ACC112 (cell line): Measurements from ENCODE around the gene GRIN2C.
"Not testable (repeated sequence)": the region's sequence is repeated elsewhere in the genome, so short reads cannot be mapped to it uniquely, and the experiment has no call there.

Experiments used
- H2AFZ ChIP-seq: fragments of 200-600 bp; sonication (generic); one replicate; pipeline ENCODE4 v1.6.0; 2017; ENCODE audit warnings: antibody characterized with exemption, low read length; ENCODE audit not compliant: unreplicated experiment
- H3K27ac ChIP-seq: fragments of 200-600 bp; sonication (generic); 2 replicates; pipeline ENCODE4 v1.5.1; 2014; ENCODE audit warnings: low read depth, mild to moderate bottlenecking, antibody characterized with exemption, low read length, moderate library complexity
- H3K27me3 ChIP-seq: fragments of 200-600 bp; sonication (generic); 2 replicates; pipeline ENCODE4 v1.6.1; 2014; ENCODE audit warnings: mild to moderate bottlenecking, antibody characterized with exemption, low read length, moderate library complexity, mixed read lengths; ENCODE audit not compliant: insufficient read depth
- H3K36me3 ChIP-seq: fragments of 200-600 bp; sonication (generic); 2 replicates; pipeline ENCODE4 v1.6.1; 2016; ENCODE audit warnings: mild to moderate bottlenecking, antibody characterized with exemption, low read length, moderate library complexity, mixed read lengths; ENCODE audit not compliant: insufficient read depth
- H3K4me1 ChIP-seq: fragments of 200-600 bp; sonication (generic); one replicate; pipeline ENCODE4 v1.6.1; 2016; ENCODE audit warnings: low read length, mixed read lengths; ENCODE audit not compliant: insufficient read depth, unreplicated experiment, control insufficient read depth
- H3K4me3 ChIP-seq: fragments of 200-600 bp; sonication (generic); 2 replicates; pipeline ENCODE4 v1.5.1; 2014; ENCODE audit warnings: mild to moderate bottlenecking, low read depth, low read length
- H3K79me2 ChIP-seq: fragments of 200-600 bp; sonication (generic); one replicate; pipeline ENCODE4 v1.6.0; 2016; ENCODE audit warnings: low read length; ENCODE audit not compliant: control insufficient read depth, unreplicated experiment, insufficient read depth

Gene GRIN2C

GRCh38 chr17:74871356-74872076 is 11.8 kb upstream of the GRIN2C start:
- H3K4me1 ChIP-seq, result peaks cover 17% of the 10 kb centered on the region
- no peaks in the 10 kb centered on the region for H3K27me3 ChIP-seq
- H3K79me2 ChIP-seq, result no peaks in the 10 kb centered on the region
- H2AFZ ChIP-seq, result no peak overlapping the region
- no peaks in the 10 kb centered on the region for H3K36me3 ChIP-seq
- peak overlapping the region; percentile 84 for H3K4me3 ChIP-seq
- H3K27ac ChIP-seq, result no peak overlapping the region

GRCh38 chr17:74870512-74870911 is 10.8 kb upstream of the GRIN2C start:
- no peaks in the 10 kb centered on the region for H3K36me3 ChIP-seq
- H3K4me3 ChIP-seq, result no peak overlapping the region
- H3K27ac ChIP-seq, result no peak overlapping the region
- peaks cover 12% of the 10 kb centered on the region for H3K4me1 ChIP-seq
- no peak overlapping the region for H2AFZ ChIP-seq
- H3K79me2 ChIP-seq, result no peaks in the 10 kb centered on the region
- H3K27me3 ChIP-seq, result no peaks in the 10 kb centered on the region

DNA sequence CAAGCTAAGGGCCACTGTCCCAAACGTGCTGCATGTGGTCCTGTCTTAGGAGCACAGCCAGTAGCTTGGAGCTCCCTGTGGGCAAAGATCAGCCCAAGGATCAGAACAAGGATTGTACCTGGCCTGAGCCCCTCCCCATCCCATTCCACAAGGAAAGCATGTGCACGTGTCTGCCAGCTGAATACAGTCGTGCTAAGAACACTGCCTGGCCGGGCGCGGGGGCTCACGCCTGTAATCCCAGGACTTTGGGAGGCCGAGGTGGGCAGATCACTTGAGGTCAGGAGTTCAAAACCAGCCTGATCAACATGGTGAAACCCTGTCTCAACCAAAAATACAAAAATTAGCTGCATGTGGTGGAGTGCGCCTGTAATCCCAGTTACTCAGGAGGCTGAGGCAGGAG is 10.3 kb upstream of the GRIN2C start:
- H3K79me2 ChIP-seq, H3K36me3 ChIP-seq, H3K4me3 ChIP-seq, H3K27ac ChIP-seq, H3K4me1 ChIP-seq, H2AFZ ChIP-seq, H3K27me3 ChIP-seq: not testable (repeated sequence)

DNA sequence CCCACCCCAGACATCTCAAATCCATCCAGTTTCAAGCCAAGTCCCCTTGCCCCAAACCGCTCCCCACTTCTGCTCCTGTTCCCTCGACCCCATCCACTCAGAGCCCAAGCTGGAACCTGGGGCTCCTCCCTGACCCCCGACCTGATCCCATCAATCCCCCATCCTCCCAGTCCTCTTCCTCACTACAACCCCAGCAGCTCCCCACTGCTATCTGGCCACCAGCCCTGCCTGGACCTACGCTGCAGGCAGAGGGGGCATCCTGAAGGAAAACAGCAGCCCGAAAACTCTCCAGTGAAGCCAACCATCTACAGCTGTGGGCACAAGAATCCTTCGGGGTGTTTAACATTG is 9.2 kb upstream of the GRIN2C start:
- H3K36me3 ChIP-seq, result no peaks in the 10 kb centered on the region
- no peaks in the 10 kb centered on the region for H3K79me2 ChIP-seq
- no peak overlapping the region for H2AFZ ChIP-seq
- H3K4me3 ChIP-seq, result no peak overlapping the region
- peaks cover 6% of the 10 kb centered on the region for H3K4me1 ChIP-seq
- no peaks in the 10 kb centered on the region for H3K27me3 ChIP-seq
- no peak overlapping the region for H3K27ac ChIP-seq

- Histone ChIP-seq H3K36me3 (no peaks in the 10 kb centered on the region), H3K4me1 (peaks cover 6% of the 10 kb centered on the region), H3K79me2 (no peaks in the 10 kb centered on the region), H3K27ac (no peak overlapping the region), H3K27me3 (no peaks in the 10 kb centered on the region), H2AFZ (no peak overlapping the region), H3K4me3 (no peak overlapping the region)
Measured at GRCh38 chr17:74868251-74868907, 8.7 kb upstream of the GRIN2C start.

DNA sequence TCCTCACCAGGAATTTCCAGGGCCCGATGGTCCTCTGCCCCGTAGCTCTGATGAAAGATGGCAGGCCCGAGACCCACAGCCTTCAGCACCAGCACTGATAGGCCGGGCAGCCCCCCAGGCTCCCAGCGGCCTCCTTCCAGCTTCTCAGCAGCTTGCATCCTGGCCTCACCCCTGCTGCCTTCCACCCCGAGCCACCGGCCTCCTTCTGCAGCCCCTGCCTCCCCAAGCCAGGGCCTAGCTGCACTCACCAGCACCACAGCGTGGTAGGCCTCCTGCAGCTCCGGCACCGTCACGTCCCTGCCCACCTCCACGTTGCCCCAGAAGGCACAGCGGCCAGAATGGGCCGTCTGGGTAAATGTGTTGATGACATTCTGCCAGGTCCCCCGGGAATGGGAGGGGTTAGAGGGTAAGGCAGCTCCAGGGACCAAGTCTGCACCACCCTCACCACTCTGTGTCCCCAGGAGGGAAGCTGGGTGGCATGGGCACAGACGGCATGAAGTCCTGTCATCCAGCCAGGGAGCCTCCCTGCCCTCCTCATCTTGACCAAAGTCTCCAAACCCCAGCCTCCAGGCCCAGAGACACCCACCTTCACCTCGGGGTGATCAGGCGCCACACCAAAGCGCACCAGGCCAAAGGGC is 6.6 kb upstream of the GRIN2C start:
- Histone ChIP-seq H3K79me2 (no peaks in the 10 kb centered on the region), H2AFZ (no peak overlapping the region), H3K4me1 (peaks cover 5% of the 10 kb centered on the region), H3K4me3 (no peak overlapping the region), H3K27ac (no peak overlapping the region), H3K36me3 (no peaks in the 10 kb centered on the region), H3K27me3 (peaks cover 10% of the 10 kb centered on the region)

GRCh38 chr17:74865504-74866197 is 6.0 kb upstream of the GRIN2C start:
- Histone ChIP-seq H3K4me3 (no peak overlapping the region), H3K79me2 (no peaks in the 10 kb centered on the region), H3K36me3 (no peaks in the 10 kb centered on the region), H3K4me1 (peaks cover 5% of the 10 kb centered on the region), H3K27ac (no peak overlapping the region), H3K27me3 (peaks cover 17% of the 10 kb centered on the region), H2AFZ (no peak overlapping the region)

DNA sequence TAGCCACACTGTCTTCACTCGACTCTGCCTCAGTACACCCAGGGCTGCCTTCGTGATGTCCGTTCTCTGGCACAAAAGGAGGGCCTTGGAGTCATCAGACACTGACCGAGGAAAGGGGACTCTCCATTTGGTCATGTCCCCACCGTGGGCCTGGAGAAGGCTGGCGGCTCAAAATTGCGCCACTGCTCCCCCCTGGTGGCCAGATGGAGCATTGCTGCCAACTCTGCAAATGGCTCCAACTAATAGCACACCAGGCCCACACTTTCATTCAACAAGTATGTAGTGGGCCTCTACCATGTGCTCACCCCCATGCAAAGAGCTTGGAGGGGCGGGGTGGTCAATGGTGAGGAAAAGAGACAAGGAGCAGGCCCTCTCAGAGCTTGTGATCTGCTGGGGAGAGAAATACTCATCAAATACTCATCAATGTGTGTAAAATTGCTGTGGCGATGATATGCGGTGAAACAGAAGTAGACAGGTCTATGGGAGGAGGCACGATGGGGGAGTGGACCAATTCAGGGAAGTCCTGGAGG is 5.2 kb upstream of the GRIN2C start:
- no peak overlapping the region for H2AFZ ChIP-seq
- H3K36me3 ChIP-seq, result no peaks in the 10 kb centered on the region
- H3K4me1 ChIP-seq, result peaks cover 7% of the 10 kb centered on the region
- H3K79me2 ChIP-seq, result no peaks in the 10 kb centered on the region
- no peak overlapping the region for H3K4me3 ChIP-seq
- H3K27ac ChIP-seq, result no peak overlapping the region
- peaks cover 24% of the 10 kb centered on the region for H3K27me3 ChIP-seq

DNA sequence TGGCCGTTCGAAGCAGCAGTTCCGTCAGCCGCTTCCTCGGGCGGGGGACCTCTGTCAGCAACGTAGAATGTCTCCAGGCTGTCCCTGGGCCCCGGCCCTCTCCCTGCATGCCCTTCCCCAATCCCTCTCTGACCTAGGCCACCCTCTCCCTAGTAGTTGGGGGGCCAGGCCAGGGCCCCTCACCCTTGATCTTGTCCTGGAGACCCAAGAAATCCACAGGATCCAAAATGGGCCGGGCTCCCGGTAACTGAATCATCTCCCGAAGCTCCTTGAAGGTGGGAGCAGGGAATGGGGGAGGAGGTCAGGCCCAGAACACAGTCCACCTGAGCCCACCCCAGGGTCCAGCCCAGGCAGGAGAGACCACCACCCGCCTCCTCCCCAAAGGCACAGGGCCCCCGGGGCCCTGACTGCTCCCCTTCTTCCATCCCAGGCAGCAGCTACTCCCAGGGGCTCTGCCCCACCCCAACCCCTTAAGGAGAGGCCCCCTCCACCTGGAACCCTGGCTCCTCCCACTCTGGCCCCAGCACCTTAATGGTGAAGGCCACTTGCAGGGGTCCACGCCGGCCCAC is 4.7 kb upstream of the GRIN2C start:
- Histone ChIP-seq H3K27me3 (peaks cover 29% of the 10 kb centered on the region), H3K79me2 (no peaks in the 10 kb centered on the region), H3K36me3 (no peaks in the 10 kb centered on the region), H3K27ac (no peak overlapping the region), H2AFZ (no peak overlapping the region), H3K4me3 (no peak overlapping the region), H3K4me1 (peaks cover 7% of the 10 kb centered on the region)
